ENCODE data around the gene SPTLC3.

Gene SPTLC3

DNA sequence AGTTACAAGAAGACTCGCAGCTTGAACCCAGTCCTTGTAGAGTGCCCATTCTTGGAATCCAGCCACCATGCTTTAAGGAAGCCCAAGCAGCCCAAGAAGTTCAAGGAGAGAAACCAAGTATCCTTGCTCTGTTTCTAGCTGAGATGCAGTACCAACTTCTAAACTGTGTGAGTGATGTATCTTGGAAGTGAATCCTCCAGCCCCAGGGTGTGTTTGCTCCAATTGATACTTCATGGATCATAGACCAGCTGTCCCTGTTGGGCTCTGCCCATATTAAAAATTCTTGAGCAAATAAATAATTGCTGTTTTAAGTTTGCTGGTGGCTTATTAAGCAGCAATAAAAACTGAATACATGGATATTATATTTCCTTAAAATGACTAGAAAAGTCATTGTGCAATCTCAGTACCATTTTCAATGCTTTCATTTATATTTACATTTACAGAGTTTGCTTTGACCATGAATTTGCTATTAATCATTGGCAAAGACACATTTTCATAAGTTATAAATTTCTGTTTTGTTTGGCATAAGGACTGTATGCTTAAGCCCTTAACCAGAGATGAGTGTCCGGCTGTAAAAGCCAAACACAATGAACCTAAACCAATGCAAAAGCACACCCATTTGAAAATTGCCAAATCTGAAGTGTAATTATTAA, 9.2 kb downstream of the SPTLC3 start:
- H3K9ac ChIP-seq (ENCODE audit: low read length): no peak overlapping the region
- H3K4me1 ChIP-seq (ENCODE audit: insufficient read depth, low read length): no peaks in the 10 kb centered on the region
- no peak overlapping the region for H3K4me3 ChIP-seq (ENCODE audit: low read depth in 1 of 2, low read length in 2 of 2)
- H3K27ac ChIP-seq (ENCODE audit: low read depth, low read length): no peak overlapping the region
- H3K27me3 ChIP-seq (ENCODE audit: control insufficient read depth in 1 of 2, insufficient read depth in 2 of 2, low read length in 2 of 2): no peaks in the 10 kb centered on the region
- H3K9me3 ChIP-seq (ENCODE audit: low read length): no peaks in the 10 kb centered on the region
- no peaks in the 10 kb centered on the region for H3K36me3 ChIP-seq (ENCODE audit: insufficient read depth, low read length)

DNA sequence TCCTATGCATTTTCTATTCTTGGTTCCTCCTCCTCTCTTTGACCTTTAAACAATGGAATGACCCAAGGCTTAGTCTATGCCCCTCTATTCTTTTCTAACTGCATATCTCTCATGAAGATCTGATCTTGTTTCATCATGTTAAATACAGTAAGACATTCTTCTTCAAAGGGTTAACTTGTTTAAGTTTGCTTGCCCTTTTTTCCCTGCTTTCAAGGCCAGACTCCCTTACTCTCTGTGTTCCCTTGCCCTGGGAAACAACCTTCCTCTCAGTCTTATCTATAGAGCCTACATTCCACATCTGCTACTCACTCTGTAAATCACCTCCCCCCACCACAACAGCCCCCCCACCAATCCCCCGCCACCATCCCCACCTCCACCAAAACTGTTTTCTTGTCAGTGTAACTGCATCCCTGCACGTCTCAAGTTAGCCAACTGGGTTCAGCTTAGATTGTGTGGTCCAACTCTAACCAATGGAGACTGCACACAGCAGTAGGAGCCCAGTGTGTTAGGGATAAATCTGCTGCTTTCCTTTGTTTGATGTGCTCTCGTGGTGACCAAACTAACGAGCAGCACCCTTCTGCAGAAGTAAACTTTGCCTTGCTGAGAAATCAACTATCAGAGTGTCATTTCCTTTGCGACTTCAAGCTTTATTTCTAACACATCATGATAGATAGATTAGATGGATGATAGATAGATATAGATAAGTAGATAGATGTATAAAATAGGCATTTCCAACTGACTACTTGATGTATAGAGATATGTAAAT, 12.6 kb downstream of the SPTLC3 start:
- Histone ChIP-seq H3K27ac (ENCODE audit: low read depth, low read length) (no peak overlapping the region), H3K36me3 (ENCODE audit: insufficient read depth, low read length) (no peaks in the 10 kb centered on the region), H3K4me1 (ENCODE audit: insufficient read depth, low read length) (no peaks in the 10 kb centered on the region), H3K27me3 (ENCODE audit: control insufficient read depth in 1 of 2, insufficient read depth in 2 of 2, low read length in 2 of 2) (no peaks in the 10 kb centered on the region), H3K9me3 (ENCODE audit: low read length) (no peaks in the 10 kb centered on the region), H3K4me3 (ENCODE audit: low read depth in 1 of 2, low read length in 2 of 2) (no peak overlapping the region), H3K9ac (ENCODE audit: low read length) (no peak overlapping the region)

DNA sequence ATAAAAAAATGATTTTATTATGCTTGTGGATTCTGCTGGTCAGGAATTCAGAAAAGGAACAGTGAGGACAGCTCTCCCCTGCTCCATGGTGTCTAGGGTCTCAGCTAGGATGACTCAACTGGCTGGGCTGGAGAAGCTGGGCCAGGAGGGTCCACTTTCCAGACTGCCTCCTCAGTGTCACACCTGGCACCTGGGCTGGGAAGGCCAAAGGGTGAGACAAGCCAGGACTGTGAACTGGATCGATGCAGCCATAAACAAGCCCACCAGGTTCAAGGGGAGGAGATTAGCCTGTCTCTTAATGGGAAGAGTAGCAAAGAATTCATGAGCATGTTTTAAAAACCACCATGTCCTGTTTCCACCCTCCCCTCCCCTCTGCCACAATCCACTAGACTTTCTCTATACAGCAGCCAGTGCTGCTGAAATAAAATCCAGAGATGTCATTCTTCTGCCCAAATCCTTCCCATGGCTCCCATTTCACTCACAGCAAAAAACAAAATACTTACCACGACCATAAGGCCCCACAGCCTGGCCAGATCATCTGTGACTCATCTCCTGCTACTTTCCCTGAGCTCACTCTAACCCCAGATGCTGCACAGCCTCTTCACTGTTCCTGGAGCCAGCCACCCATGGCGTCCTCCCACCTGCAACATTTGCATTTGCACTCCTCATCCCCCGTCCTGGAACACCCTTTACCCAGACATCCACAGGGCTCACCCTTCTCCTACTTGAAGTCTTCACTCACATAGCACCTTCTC, 13.8 kb downstream of the SPTLC3 start:
- no peaks in the 10 kb centered on the region for H3K27me3 ChIP-seq (ENCODE audit: control insufficient read depth in 1 of 2, insufficient read depth in 2 of 2, low read length in 2 of 2)
- H3K9ac ChIP-seq (ENCODE audit: low read length): no peak overlapping the region
- H3K36me3 ChIP-seq (ENCODE audit: insufficient read depth, low read length): no peaks in the 10 kb centered on the region
- H3K9me3 ChIP-seq (ENCODE audit: low read length): no peaks in the 10 kb centered on the region
- no peak overlapping the region for H3K27ac ChIP-seq (ENCODE audit: low read depth, low read length)
- H3K4me3 ChIP-seq (ENCODE audit: low read depth in 1 of 2, low read length in 2 of 2): no peak overlapping the region
- H3K4me1 ChIP-seq (ENCODE audit: insufficient read depth, low read length): no peaks in the 10 kb centered on the region

DNA sequence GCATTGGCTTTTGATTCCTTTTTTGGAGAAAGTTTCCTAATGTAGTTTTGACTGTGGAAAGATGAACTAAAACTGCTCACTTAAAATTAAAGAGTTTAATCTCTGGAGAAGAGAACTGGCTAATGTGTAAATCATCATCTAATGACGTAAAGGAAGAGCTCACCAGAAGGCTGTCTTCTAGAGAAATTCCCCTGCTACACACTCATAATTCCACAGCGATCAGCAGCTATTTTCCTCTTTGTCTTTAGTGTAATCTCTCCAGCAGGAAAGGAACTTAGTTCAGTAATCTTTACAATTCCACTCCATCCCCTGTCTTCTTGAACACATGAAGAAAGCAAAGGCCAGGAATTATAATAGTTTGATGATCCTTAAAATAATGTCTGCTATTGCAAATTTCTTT, 15.8 kb downstream of the SPTLC3 start:
- no peak overlapping the region for H3K4me3 ChIP-seq (ENCODE audit: low read depth in 1 of 2, low read length in 2 of 2)
- H3K27ac ChIP-seq (ENCODE audit: low read depth, low read length): no peak overlapping the region
- H3K36me3 ChIP-seq (ENCODE audit: insufficient read depth, low read length): no peaks in the 10 kb centered on the region
- H3K4me1 ChIP-seq (ENCODE audit: insufficient read depth, low read length): peaks cover under 1% of the 10 kb centered on the region
- H3K9me3 ChIP-seq (ENCODE audit: low read length): no peaks in the 10 kb centered on the region
- no peak overlapping the region for H3K9ac ChIP-seq (ENCODE audit: low read length)
- no peaks in the 10 kb centered on the region for H3K27me3 ChIP-seq (ENCODE audit: control insufficient read depth in 1 of 2, insufficient read depth in 2 of 2, low read length in 2 of 2)

DNA sequence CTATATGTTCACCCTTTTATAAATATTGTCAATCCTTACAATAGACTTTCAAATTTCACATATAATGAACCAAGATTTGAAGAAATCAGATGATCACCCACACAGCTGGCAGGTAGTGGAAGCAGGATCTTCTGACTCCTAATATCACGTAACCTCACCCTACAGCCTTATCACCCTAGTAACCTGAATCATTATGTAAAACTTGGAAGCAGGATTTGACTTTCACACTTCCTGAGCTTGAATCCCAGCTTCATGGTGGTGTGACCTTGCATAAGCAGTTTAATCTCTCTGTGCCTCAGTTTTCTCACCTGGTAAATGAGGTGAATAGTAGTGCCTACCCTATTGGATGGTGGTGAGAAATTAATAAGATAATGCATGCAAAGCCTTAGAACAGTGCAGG, 16.4 kb downstream of the SPTLC3 start:
- H3K4me3 ChIP-seq (ENCODE audit: low read depth in 1 of 2, low read length in 2 of 2): no peak overlapping the region
- H3K4me1 ChIP-seq (ENCODE audit: insufficient read depth, low read length): peaks cover 7% of the 10 kb centered on the region
- H3K36me3 ChIP-seq (ENCODE audit: insufficient read depth, low read length): no peaks in the 10 kb centered on the region
- no peaks in the 10 kb centered on the region for H3K9me3 ChIP-seq (ENCODE audit: low read length)
- H3K9ac ChIP-seq (ENCODE audit: low read length): no peak overlapping the region
- no peak overlapping the region for H3K27ac ChIP-seq (ENCODE audit: low read depth, low read length)
- H3K27me3 ChIP-seq (ENCODE audit: control insufficient read depth in 1 of 2, insufficient read depth in 2 of 2, low read length in 2 of 2): no peaks in the 10 kb centered on the region

DNA sequence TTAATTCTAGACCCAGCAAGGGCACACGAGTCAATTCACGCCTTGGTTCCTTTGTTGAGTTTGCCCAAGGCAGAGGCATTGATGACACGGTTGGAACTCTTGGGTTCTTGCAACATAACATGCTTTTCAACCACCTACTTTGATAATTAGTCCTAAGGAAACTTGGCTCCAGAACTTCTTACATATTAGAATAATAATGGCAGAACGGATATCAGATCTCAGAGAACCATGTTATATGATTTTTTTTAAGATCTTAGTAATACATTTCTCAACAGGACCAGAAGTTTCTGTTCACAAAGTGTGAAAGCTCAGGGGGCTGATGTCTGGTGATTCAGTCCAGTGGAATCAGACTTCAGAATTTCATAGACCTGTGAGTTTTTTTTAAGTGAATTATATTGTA, 19.2 kb downstream of the SPTLC3 start:
- H3K27me3 ChIP-seq (ENCODE audit: control insufficient read depth in 1 of 2, insufficient read depth in 2 of 2, low read length in 2 of 2): no peaks in the 10 kb centered on the region
- H3K9me3 ChIP-seq (ENCODE audit: low read length): no peaks in the 10 kb centered on the region
- no peaks in the 10 kb centered on the region for H3K36me3 ChIP-seq (ENCODE audit: insufficient read depth, low read length)
- H3K4me3 ChIP-seq (ENCODE audit: low read depth in 1 of 2, low read length in 2 of 2): no peak overlapping the region
- H3K27ac ChIP-seq (ENCODE audit: low read depth, low read length): no peak overlapping the region
- peaks cover 8% of the 10 kb centered on the region for H3K4me1 ChIP-seq (ENCODE audit: insufficient read depth, low read length)
- H3K9ac ChIP-seq (ENCODE audit: low read length): no peak overlapping the region

DNA sequence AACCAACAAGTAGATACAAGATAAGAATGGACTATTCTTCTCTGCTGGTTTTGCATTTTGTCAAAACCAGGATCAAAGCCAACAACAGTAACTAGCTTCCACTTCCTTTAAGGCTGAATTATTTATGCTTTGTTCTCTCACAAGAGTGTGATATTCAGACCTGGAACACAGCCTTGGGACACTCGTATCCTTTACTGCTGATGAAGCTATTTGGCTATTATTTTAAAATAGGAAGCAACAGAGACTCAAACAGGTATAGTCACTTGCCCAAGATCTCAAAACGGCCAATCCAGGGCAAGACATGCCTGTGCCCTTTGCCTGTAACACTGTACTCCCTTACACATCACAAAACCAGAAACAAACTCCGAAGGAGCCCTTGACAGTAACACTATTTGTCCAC, 19.9 kb downstream of the SPTLC3 start:
- H3K4me3 ChIP-seq (ENCODE audit: low read depth in 1 of 2, low read length in 2 of 2): no peak overlapping the region
- H3K27me3 ChIP-seq (ENCODE audit: control insufficient read depth in 1 of 2, insufficient read depth in 2 of 2, low read length in 2 of 2): no peaks in the 10 kb centered on the region
- no peaks in the 10 kb centered on the region for H3K36me3 ChIP-seq (ENCODE audit: insufficient read depth, low read length)
- H3K4me1 ChIP-seq (ENCODE audit: insufficient read depth, low read length): peaks cover 8% of the 10 kb centered on the region
- H3K9ac ChIP-seq (ENCODE audit: low read length): no peak overlapping the region
- H3K9me3 ChIP-seq (ENCODE audit: low read length): no peaks in the 10 kb centered on the region
- no peak overlapping the region for H3K27ac ChIP-seq (ENCODE audit: low read depth, low read length)

DNA sequence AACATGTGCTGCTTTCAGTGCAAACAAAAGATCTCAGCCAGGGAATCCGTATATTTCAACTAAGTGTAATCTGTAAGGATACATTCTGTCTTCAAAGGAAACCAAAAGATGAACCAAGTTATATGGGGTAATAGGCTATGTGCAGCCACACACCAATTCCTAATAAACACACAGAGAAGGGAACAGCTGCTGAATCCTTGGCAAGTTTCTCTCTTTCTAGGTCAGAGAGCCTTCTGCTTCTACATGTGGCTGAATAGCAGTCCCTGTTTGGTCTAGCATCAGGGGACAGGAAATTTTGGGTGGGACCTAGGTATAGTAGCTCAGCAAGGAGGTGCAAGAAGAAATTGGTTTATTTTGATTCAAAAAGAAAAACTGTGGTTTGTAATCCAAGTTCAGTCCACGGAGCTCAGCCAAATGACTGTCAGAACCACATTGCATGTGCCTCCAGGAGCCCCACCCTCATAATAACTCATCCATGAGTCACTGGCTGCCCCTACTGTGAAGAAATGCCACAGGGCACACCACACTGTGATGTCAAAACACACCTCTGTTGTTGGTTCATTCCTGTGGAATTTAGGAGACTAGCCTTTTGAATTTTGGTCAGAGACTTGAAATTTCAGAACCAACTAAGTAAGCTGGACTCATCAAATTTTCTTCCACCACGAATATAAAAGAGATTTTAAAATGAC, 21.1 kb downstream of the SPTLC3 start:
- no peaks in the 10 kb centered on the region for H3K27me3 ChIP-seq (ENCODE audit: control insufficient read depth in 1 of 2, insufficient read depth in 2 of 2, low read length in 2 of 2)
- H3K4me3 ChIP-seq (ENCODE audit: low read depth in 1 of 2, low read length in 2 of 2): no peak overlapping the region
- no peaks in the 10 kb centered on the region for H3K36me3 ChIP-seq (ENCODE audit: insufficient read depth, low read length)
- no peaks in the 10 kb centered on the region for H3K9me3 ChIP-seq (ENCODE audit: low read length)
- peaks cover 8% of the 10 kb centered on the region for H3K4me1 ChIP-seq (ENCODE audit: insufficient read depth, low read length)
- no peak overlapping the region for H3K27ac ChIP-seq (ENCODE audit: low read depth, low read length)
- H3K9ac ChIP-seq (ENCODE audit: low read length): no peak overlapping the region

DNA sequence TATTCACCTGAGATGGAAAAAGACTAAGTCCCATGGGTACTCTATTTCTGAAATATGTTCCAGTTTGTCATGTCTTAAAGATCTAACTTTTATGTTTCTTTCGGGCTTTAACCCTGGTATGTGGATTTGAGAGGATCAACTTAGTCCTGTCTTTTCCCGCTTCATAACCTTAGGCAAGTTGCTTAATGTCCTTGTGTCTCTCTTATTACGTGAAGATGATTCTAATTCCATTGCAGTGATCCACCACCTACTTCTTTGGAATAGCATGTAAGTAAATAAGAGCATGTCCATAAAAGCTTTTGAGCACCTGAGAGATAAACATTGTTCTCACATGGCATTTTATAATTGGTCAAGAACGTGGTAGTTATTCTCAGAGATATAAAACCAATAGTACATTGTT, 23.0 kb downstream of the SPTLC3 start:
- peaks cover 8% of the 10 kb centered on the region for H3K4me1 ChIP-seq (ENCODE audit: insufficient read depth, low read length)
- H3K36me3 ChIP-seq (ENCODE audit: insufficient read depth, low read length): no peaks in the 10 kb centered on the region
- H3K4me3 ChIP-seq (ENCODE audit: low read depth in 1 of 2, low read length in 2 of 2): no peak overlapping the region
- H3K9ac ChIP-seq (ENCODE audit: low read length): no peak overlapping the region
- H3K27ac ChIP-seq (ENCODE audit: low read depth, low read length): no peak overlapping the region
- no peaks in the 10 kb centered on the region for H3K9me3 ChIP-seq (ENCODE audit: low read length)
- no peaks in the 10 kb centered on the region for H3K27me3 ChIP-seq (ENCODE audit: control insufficient read depth in 1 of 2, insufficient read depth in 2 of 2, low read length in 2 of 2)

DNA sequence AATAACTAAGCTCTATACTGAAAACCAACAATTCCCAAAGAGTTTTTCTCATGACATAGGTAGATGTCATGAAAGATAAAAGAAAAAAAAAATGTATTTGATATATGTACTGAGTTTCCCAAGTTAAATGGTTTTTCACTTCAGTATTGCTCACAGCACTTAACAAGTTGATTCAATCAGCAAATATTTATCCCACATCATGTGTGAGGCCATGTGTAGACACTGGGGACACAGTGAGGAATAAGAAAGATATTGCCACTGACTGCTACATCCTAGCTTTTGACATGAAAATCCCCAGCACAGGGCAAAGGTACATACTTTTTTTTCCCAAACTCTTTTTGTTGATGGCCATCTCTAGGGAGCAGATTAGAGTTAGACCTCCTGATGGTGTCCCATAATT, 25.3 kb downstream of the SPTLC3 start:
- Histone ChIP-seq H3K9ac (ENCODE audit: low read length) (no peak overlapping the region), H3K9me3 (ENCODE audit: low read length) (no peaks in the 10 kb centered on the region), H3K27ac (ENCODE audit: low read depth, low read length) (no peak overlapping the region), H3K27me3 (ENCODE audit: control insufficient read depth in 1 of 2, insufficient read depth in 2 of 2, low read length in 2 of 2) (no peaks in the 10 kb centered on the region), H3K4me3 (ENCODE audit: low read depth in 1 of 2, low read length in 2 of 2) (no peak overlapping the region), H3K4me1 (ENCODE audit: insufficient read depth, low read length) (peaks cover 8% of the 10 kb centered on the region), H3K36me3 (ENCODE audit: insufficient read depth, low read length) (no peaks in the 10 kb centered on the region)

DNA sequence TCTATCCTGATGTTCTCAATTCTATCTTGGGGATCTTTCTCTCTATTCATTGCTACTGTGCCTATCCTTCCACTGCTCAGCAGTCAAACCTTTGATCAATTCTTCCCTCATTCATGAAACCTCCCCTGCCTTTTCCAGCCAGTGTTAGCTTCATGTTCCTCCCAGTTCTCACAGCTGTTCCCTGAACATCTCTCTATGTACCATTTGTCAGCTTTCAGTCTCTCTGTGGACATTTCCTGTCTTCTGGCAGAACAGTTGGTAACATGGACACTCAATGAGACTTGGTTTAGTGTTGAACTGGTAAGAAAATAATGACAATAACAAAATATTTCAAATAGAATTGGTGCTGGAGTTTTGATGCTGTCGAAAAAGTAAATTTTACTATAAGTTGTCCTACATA, 26.2 kb downstream of the SPTLC3 start:
- Histone ChIP-seq H3K4me3 (ENCODE audit: low read depth in 1 of 2, low read length in 2 of 2) (no peak overlapping the region), H3K27me3 (ENCODE audit: control insufficient read depth in 1 of 2, insufficient read depth in 2 of 2, low read length in 2 of 2) (no peaks in the 10 kb centered on the region), H3K9me3 (ENCODE audit: low read length) (no peaks in the 10 kb centered on the region), H3K27ac (ENCODE audit: low read depth, low read length) (no peak overlapping the region), H3K9ac (ENCODE audit: low read length) (no peak overlapping the region), H3K4me1 (ENCODE audit: insufficient read depth, low read length) (peaks cover 4% of the 10 kb centered on the region), H3K36me3 (ENCODE audit: insufficient read depth, low read length) (no peaks in the 10 kb centered on the region)

Measured in muscle layer of colon (tissue), 2 donors.